Measurements from ENCODE around the gene L1CAM.

DNA sequence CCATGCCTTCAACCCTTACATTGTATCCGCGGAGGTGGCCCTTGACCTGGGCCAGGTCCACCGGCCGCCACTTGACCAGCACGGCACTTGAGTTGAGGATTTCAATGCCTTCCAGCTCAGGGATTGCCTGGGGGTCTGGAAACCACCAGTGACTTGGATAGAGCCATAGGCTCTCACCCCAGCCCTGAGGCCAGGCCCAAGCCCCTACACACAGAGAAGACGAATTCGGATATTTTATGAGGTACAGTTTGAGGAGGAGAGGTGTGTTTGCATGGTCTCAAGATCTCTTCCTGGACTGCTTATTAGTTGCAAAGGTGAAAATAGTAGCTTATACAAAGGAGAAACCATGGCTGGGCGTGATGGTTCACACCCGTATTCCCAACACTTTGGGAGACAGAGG is 20.3 kb downstream of the L1CAM start:
- TF ChIP-seq SPI1 (IDR thresholded peaks at IDR 0.05; ENCODE audit: borderline replicate concordance, low read depth, low read length) (no peak), SREBF2 (CRISPR knock-in tag; IDR thresholded peaks at IDR 0.05) (no peak), HNRNPUL1 (IDR thresholded peaks at IDR 0.05; ENCODE audit: low read length) (no peak), ZKSCAN8 (CRISPR knock-in tag; IDR thresholded peaks at IDR 0.05) (no peak), ZBTB1 (CRISPR knock-in tag; IDR thresholded peaks at IDR 0.05; ENCODE audit: borderline replicate concordance, low read depth) (no peak), SP1 (CRISPR knock-in tag; IDR thresholded peaks at IDR 0.05) (no peak), ZC3H4 (CRISPR knock-in tag; IDR thresholded peaks at IDR 0.05; ENCODE audit: borderline replicate concordance) (no peak)
- TF ChIP-seq, protein P1, sequence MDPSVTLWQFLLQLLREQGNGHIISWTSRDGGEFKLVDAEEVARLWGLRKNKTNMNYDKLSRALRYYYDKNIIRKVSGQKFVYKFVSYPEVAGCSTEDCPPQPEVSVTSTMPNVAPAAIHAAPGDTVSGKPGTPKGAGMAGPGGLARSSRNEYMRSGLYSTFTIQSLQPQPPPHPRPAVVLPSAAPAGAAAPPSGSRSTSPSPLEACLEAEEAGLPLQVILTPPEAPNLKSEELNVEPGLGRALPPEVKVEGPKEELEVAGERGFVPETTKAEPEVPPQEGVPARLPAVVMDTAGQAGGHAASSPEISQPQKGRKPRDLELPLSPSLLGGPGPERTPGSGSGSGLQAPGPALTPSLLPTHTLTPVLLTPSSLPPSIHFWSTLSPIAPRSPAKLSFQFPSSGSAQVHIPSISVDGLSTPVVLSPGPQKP (CRISPR knock-in tag; IDR thresholded peaks at IDR 0.05) = no peak
- TF ChIP-seq, protein P2, sequence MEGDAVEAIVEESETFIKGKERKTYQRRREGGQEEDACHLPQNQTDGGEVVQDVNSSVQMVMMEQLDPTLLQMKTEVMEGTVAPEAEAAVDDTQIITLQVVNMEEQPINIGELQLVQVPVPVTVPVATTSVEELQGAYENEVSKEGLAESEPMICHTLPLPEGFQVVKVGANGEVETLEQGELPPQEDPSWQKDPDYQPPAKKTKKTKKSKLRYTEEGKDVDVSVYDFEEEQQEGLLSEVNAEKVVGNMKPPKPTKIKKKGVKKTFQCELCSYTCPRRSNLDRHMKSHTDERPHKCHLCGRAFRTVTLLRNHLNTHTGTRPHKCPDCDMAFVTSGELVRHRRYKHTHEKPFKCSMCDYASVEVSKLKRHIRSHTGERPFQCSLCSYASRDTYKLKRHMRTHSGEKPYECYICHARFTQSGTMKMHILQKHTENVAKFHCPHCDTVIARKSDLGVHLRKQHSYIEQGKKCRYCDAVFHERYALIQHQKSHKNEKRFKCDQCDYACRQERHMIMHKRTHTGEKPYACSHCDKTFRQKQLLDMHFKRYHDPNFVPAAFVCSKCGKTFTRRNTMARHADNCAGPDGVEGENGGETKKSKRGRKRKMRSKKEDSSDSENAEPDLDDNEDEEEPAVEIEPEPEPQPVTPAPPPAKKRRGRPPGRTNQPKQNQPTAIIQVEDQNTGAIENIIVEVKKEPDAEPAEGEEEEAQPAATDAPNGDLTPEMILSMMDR (IDR thresholded peaks at IDR 0.05 in 2 of 3, conservative IDR thresholded peaks at IDR 0.05 in 1 of 3; ENCODE audit: insufficient read depth in 2 of 3, low read depth in 1 of 3, low read length in 3 of 3) = no peak

All from K562 (cell line).